Measurements from ENCODE around the gene OLFML2A.

Gene OLFML2A

GRCh38 chr9:124779368-124780059 lies 2.6 kb downstream of the OLFML2A start:
- Histone ChIP-seq H3K27me3 (ENCODE audit: insufficient read depth, low read length) (peaks cover 28% of the 10 kb centered on the region), H3K27ac (ENCODE audit: low read length) (peak overlapping the region; percentile 63), H3K36me3 (ENCODE audit: insufficient read depth, low read depth, low read length) (no peaks in the 10 kb centered on the region), H3K4me1 (ENCODE audit: insufficient read depth, low read length) (peaks cover 11% of the 10 kb centered on the region), H3K9me3 (ENCODE audit: insufficient read depth, low read depth, low read length) (no peaks in the 10 kb centered on the region), H3K9ac (ENCODE audit: low read depth, low read length) (peak overlapping the region; percentile 3; the same call in 1 of the 2 replicates), H3K4me3 (ENCODE audit: low read length) (no peak overlapping the region; the same call in 1 of the 2 replicates)

DNA sequence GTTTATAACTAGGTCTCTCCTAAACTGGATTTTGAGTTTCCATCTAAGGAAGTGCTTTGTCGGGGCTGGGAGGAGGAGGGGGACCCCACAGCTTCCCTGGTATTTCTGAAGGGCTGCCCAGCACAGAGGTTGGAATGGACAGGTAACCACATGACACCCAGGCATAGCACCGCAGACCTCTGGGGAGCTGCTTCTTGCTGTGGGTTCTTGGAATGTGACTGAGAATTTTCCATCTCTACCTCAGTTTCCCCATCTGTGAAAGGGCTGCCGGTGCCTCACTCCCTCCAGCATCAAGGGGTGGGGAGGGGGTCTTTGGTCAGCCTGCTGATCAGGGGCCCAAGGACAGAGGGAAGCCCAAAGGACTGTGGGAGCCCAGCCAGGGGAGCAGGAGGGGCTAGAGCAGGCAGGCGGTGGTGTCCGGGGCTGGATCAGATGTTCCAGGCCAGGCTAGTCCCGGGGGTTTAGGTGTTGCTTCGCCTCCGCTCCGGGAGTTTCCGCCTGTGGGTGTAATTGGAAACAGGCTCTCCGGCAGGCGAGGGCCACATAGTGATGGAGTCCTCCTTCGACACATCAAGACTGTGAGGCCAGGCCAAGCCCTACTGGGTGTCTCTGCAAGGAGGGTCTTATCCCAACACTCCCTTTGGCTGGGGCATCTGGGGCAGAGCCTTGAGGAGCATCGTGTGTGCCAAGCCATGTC lies 3.3 kb downstream of the OLFML2A start:
- H3K27me3 ChIP-seq (ENCODE audit: insufficient read depth, low read length), result peaks cover 28% of the 10 kb centered on the region
- H3K4me1 ChIP-seq (ENCODE audit: insufficient read depth, low read length), result peaks cover 11% of the 10 kb centered on the region
- peak overlapping the region; percentile 3; the same call in 1 of the 2 replicates for H3K9ac ChIP-seq (ENCODE audit: low read depth, low read length)
- no peaks in the 10 kb centered on the region for H3K9me3 ChIP-seq (ENCODE audit: insufficient read depth, low read depth, low read length)
- H3K27ac ChIP-seq (ENCODE audit: low read length), result peak overlapping the region; percentile 63
- no peaks in the 10 kb centered on the region for H3K36me3 ChIP-seq (ENCODE audit: insufficient read depth, low read depth, low read length)
- no peak overlapping the region for H3K4me3 ChIP-seq (ENCODE audit: low read length)

- H3K4me1 ChIP-seq (ENCODE audit: insufficient read depth, low read length), result peaks cover 11% of the 10 kb centered on the region
Measured at GRCh38 chr9:124780757-124781151, 3.8 kb downstream of the OLFML2A start.

GRCh38 chr9:124781967-124782660 lies 5.2 kb downstream of the OLFML2A start:
- H3K27me3 ChIP-seq (ENCODE audit: insufficient read depth, low read length), result peaks cover 10% of the 10 kb centered on the region
- H3K4me1 ChIP-seq (ENCODE audit: insufficient read depth, low read length), result peaks cover 11% of the 10 kb centered on the region
- no peak overlapping the region for H3K27ac ChIP-seq (ENCODE audit: low read length)
- no peak overlapping the region for H3K4me3 ChIP-seq (ENCODE audit: low read length)
- no peaks in the 10 kb centered on the region for H3K9me3 ChIP-seq (ENCODE audit: insufficient read depth, low read depth, low read length)
- no peak overlapping the region for H3K9ac ChIP-seq (ENCODE audit: low read depth, low read length)
- no peaks in the 10 kb centered on the region for H3K36me3 ChIP-seq (ENCODE audit: insufficient read depth, low read depth, low read length)

More at GRCh38 chr9:124780757-124781151, 3.8 kb downstream of the OLFML2A start:
- Histone ChIP-seq H3K36me3 (ENCODE audit: insufficient read depth, low read depth, low read length) (no peaks in the 10 kb centered on the region), H3K9ac (ENCODE audit: low read depth, low read length) (peak overlapping the region; percentile 3; the same call in 1 of the 2 replicates), H3K27me3 (ENCODE audit: insufficient read depth, low read length) (peaks cover 23% of the 10 kb centered on the region), H3K4me3 (ENCODE audit: low read length) (no peak overlapping the region), H3K9me3 (ENCODE audit: insufficient read depth, low read depth, low read length) (no peaks in the 10 kb centered on the region), H3K27ac (ENCODE audit: low read length) (no peak overlapping the region)

GRCh38 chr9:124782661-124783574 lies 6.0 kb downstream of the OLFML2A start:
- peaks cover 11% of the 10 kb centered on the region for H3K4me1 ChIP-seq (ENCODE audit: insufficient read depth, low read length)
- H3K27ac ChIP-seq (ENCODE audit: low read length), result no peak overlapping the region
- no peak overlapping the region for H3K9ac ChIP-seq (ENCODE audit: low read depth, low read length)
- H3K27me3 ChIP-seq (ENCODE audit: insufficient read depth, low read length), result peaks cover 1% of the 10 kb centered on the region
- H3K36me3 ChIP-seq (ENCODE audit: insufficient read depth, low read depth, low read length), result no peaks in the 10 kb centered on the region
- H3K4me3 ChIP-seq (ENCODE audit: low read length), result no peak overlapping the region
- no peaks in the 10 kb centered on the region for H3K9me3 ChIP-seq (ENCODE audit: insufficient read depth, low read depth, low read length)

DNA sequence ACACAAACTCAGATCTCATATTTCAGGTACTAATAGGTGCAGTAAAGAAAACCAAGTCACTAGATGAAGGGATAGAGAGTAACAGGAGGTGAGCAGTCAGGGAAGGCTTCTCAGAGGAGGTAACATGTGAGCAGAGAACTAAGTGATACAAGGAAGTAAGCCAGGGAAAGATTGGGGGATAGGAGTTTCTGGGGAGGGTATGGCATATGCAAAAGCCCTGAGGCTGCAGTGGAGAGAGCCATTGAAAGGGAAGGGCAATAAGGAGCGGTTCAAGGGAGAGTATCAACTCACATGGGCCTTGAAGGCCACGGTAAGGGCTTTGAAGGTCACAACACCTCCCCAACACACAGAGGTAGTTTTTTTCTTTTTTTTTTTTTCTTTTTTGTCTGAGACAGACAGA lies 6.9 kb downstream of the OLFML2A start:
- peaks cover 10% of the 10 kb centered on the region for H3K4me1 ChIP-seq (ENCODE audit: insufficient read depth, low read length)
- no peaks in the 10 kb centered on the region for H3K9me3 ChIP-seq (ENCODE audit: insufficient read depth, low read depth, low read length)
- H3K9ac ChIP-seq (ENCODE audit: low read depth, low read length), result no peak overlapping the region
- no peak overlapping the region for H3K4me3 ChIP-seq (ENCODE audit: low read length)
- no peaks in the 10 kb centered on the region for H3K27me3 ChIP-seq (ENCODE audit: insufficient read depth, low read length)
- no peaks in the 10 kb centered on the region for H3K36me3 ChIP-seq (ENCODE audit: insufficient read depth, low read depth, low read length)
- H3K27ac ChIP-seq (ENCODE audit: low read length), result no peak overlapping the region

- no peaks in the 10 kb centered on the region for H3K9me3 ChIP-seq (ENCODE audit: insufficient read depth, low read depth, low read length)
- H3K36me3 ChIP-seq (ENCODE audit: insufficient read depth, low read depth, low read length), result no peaks in the 10 kb centered on the region
- no peak overlapping the region for H3K9ac ChIP-seq (ENCODE audit: low read depth, low read length)
- no peak overlapping the region for H3K27ac ChIP-seq (ENCODE audit: low read length)
- H3K4me3 ChIP-seq (ENCODE audit: low read length), result no peak overlapping the region
- H3K4me1 ChIP-seq (ENCODE audit: insufficient read depth, low read length), result peaks cover 5% of the 10 kb centered on the region
- H3K27me3 ChIP-seq (ENCODE audit: insufficient read depth, low read length), result no peaks in the 10 kb centered on the region
Measured at GRCh38 chr9:124784509-124784908, 7.6 kb downstream of the OLFML2A start.

DNA sequence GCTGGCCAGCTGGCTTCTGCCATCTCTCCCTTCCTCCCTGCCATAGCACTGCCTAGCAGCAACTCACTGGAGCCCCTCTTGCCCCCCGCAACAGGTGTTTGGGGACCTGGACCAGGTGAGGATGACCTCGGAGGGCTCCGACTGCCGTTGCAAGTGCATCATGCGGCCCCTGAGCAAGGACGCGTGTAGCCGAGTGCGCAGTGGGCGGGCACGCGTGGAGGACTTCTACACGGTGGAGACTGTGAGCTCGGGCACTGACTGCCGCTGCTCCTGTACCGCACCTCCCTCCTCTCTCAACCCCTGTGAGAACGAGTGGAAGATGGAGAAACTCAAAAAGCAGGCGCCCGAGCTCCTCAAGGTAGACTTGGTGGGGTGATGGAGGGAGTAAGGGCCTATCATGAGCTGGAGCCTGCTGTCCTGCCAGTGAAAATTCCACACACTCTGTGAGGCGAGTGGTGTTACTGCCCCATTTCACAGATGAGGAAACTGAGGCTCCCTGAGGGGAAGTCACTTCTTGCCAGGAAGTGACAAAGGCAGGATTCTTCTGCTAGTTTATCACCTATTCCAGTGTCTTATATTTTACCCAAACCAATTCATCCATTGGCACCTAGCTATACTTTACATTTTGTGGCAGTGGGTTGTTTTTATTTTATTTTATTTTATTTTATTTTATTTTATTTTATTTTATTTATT lies 10.1 kb downstream of the OLFML2A start:
- Histone ChIP-seq H3K27me3 (ENCODE audit: insufficient read depth, low read length) (no peaks in the 10 kb centered on the region), H3K4me1 (ENCODE audit: insufficient read depth, low read length) (no peaks in the 10 kb centered on the region), H3K27ac (ENCODE audit: low read length) (no peak overlapping the region), H3K9ac (ENCODE audit: low read depth, low read length) (no peak overlapping the region), H3K9me3 (ENCODE audit: insufficient read depth, low read depth, low read length) (no peaks in the 10 kb centered on the region), H3K36me3 (ENCODE audit: insufficient read depth, low read depth, low read length) (no peaks in the 10 kb centered on the region), H3K4me3 (ENCODE audit: low read length) (no peak overlapping the region)

GRCh38 chr9:124788542-124789217 lies 11.7 kb downstream of the OLFML2A start:
- Histone ChIP-seq H3K27ac (ENCODE audit: low read length) (no peak overlapping the region), H3K4me1 (ENCODE audit: insufficient read depth, low read length) (no peaks in the 10 kb centered on the region; the same call in 1 of the 2 replicates), H3K9ac (ENCODE audit: low read depth, low read length) (no peak overlapping the region), H3K36me3 (ENCODE audit: insufficient read depth, low read depth, low read length) (no peaks in the 10 kb centered on the region), H3K27me3 (ENCODE audit: insufficient read depth, low read length) (no peaks in the 10 kb centered on the region), H3K4me3 (ENCODE audit: low read length) (no peak overlapping the region), H3K9me3 (ENCODE audit: insufficient read depth, low read depth, low read length) (no peaks in the 10 kb centered on the region)

- Histone ChIP-seq H3K9ac (ENCODE audit: low read depth, low read length) (no peak overlapping the region), H3K27me3 (ENCODE audit: insufficient read depth, low read length) (no peaks in the 10 kb centered on the region), H3K4me1 (ENCODE audit: insufficient read depth, low read length) (no peaks in the 10 kb centered on the region; the same call in 1 of the 2 replicates), H3K4me3 (ENCODE audit: low read length) (no peak overlapping the region), H3K27ac (ENCODE audit: low read length) (no peak overlapping the region), H3K36me3 (ENCODE audit: insufficient read depth, low read depth, low read length) (no peaks in the 10 kb centered on the region), H3K9me3 (ENCODE audit: insufficient read depth, low read depth, low read length) (no peaks in the 10 kb centered on the region)
Measured at GRCh38 chr9:124789531-124789930, 12.6 kb downstream of the OLFML2A start.
